Left lung (tissue), 10 donors: ENCODE results near the gene PRAF2. TPM values are rescaled to one million over a fixed set of nuclear protein-coding genes. Genes with fewer than 3 reads are reported as not detected.

Experiments used
- ATAC-seq: fragments of 200-7000 bp; cut with Tn5 transposase; one replicate; pipeline ENCODE4 v1.9.1; 2020; ENCODE audit warnings: moderate library complexity
- DNase-seq, 4 donors: peaks; one replicate each; pipeline ENCODE4 v3.0.0-alpha.2; 2013 to 2020
- H3K27ac ChIP-seq, 2 donors: fragments of 200-600 bp; sonication (generic) in 1 of 2; one replicate each; pipeline versions ENCODE4 v1.5.0 to v1.8.0; 2020 to 2021
- H3K27me3 ChIP-seq, 2 donors: fragments of 200-600 bp; sonication (generic) in 1 of 2; one replicate each; pipeline versions ENCODE4 v1.5.0 to v1.8.0; 2020 to 2021
- H3K36me3 ChIP-seq, 2 donors: fragments of 200-600 bp; sonication (generic) in 1 of 2; one replicate each; pipeline versions ENCODE4 v1.5.0 to v1.8.0; 2020 to 2021
- H3K4me1 ChIP-seq, 2 donors: fragments of 200-600 bp; one replicate each; pipeline ENCODE4 v1.8.0; 2021
- H3K4me3 ChIP-seq, 2 donors: fragments of 200-600 bp; sonication (generic) in 1 of 2; one replicate each; pipeline versions ENCODE4 v1.5.0 to v1.8.0; 2020 to 2021; ENCODE audit warnings: mild to moderate bottlenecking in 1 of 2
- H3K9me3 ChIP-seq, 2 donors: fragments of 200-600 bp; sonication (generic) in 1 of 2; one replicate each; pipeline versions ENCODE4 v1.5.0 to v1.8.0; 2020 to 2021
- intact Hi-C, 2 donors: fragments of 100-400 bp; cut with DNase I; formaldehyde crosslinking; loops; one replicate each; pipeline versions ENCODE4 v1.11.2 to v1.14.2; 2022
- polyA plus RNA-seq, 6 donors: library from polyadenylated mRNA; unstranded; fragments of 120-200 nt; gene quantifications; one replicate each; pipeline ENCODE4 v1.2.1, GENCODE V29; 2013; ENCODE audit not compliant: insufficient read length in 6 of 6
- total RNA-seq, 2 donors: library from RNA; stranded (reverse); fragmentation: NEBNext Ultra II Directional; extraction: Animal tissue kit (Norgen Biotek cat#: 25700); gene quantifications; one replicate each; pipeline ENCODE4 v1.2.1, GENCODE V29; 2021
- TF ChIP-seq, protein P1 (sequence below), 2 donors: fragments of 200-600 bp; sonication (generic) in 1 of 2; IDR thresholded peaks; one replicate each; pipeline versions ENCODE4 v1.5.0 to v1.8.0; 2021; ENCODE audit warnings: antibody characterized with exemption in 2 of 2
- donor health status: DM: no; HTN: yes; CAD: no.
- donor health status: DM: no; HTN: no; CAD: no.

Gene PRAF2
- total and polyA plus RNA-seq, 8 donors: 26.6 to 40.0 (median 33.8) TPM

DNA sequence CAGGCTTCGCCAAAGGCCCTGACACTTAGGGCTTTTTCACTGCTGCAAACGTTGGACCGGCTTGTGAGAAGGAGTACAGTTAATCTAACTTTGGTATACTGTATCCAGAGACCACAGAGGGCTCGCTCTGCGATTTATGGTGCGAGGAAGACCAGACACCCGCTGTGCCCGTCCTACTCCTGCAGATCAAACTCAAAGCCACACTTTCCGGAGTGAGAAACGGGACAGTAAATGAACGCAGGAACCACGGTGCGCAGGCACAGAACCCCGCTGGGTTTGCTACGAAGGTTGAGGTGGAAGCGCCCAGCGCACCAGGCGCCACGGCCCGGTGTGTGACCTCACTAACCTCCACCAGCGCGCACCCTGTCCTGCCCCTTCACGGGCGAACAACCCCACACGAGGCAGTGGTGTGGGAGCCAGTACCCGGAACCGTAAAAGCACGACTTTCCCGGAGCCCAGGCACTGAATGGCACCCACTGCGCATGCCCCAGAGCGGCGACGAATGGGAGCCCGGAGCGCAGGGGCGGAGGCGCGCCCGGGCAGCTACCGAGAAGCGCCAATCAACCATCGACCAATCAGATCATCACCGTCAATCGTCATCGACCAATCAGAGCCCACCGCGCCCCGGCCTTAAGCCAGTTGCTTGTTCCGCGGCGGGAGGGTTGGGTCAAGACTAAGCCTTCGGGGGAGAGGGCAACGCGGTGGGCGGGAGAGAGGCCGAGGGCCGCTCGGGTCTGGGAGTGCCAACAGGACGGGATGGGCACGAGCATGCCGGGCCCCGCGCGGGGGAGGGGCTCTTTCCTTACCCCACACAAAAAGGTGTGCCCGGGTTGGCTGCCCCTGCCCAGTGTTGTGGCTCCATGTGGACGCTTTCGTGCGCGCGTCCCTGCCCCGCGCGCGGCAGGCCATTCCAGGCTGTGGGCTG, 27.2 kb upstream of the PRAF2 start:
- peak overlapping the region; percentile 33 to 54 for H3K4me3 ChIP-seq
- intact Hi-C loops: no loop called here
- TF ChIP-seq, protein P1, sequence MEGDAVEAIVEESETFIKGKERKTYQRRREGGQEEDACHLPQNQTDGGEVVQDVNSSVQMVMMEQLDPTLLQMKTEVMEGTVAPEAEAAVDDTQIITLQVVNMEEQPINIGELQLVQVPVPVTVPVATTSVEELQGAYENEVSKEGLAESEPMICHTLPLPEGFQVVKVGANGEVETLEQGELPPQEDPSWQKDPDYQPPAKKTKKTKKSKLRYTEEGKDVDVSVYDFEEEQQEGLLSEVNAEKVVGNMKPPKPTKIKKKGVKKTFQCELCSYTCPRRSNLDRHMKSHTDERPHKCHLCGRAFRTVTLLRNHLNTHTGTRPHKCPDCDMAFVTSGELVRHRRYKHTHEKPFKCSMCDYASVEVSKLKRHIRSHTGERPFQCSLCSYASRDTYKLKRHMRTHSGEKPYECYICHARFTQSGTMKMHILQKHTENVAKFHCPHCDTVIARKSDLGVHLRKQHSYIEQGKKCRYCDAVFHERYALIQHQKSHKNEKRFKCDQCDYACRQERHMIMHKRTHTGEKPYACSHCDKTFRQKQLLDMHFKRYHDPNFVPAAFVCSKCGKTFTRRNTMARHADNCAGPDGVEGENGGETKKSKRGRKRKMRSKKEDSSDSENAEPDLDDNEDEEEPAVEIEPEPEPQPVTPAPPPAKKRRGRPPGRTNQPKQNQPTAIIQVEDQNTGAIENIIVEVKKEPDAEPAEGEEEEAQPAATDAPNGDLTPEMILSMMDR (IDR thresholded peaks at IDR 0.05): no peak
- ATAC-seq (peak; percentile 97), DNase-seq (peak; percentile 82 to 93 (median 90))
- H3K27me3 ChIP-seq: no peaks in the 10 kb centered on the region
- H3K9me3 ChIP-seq: no peaks in the 10 kb centered on the region
- H3K36me3 ChIP-seq: no peaks in the 10 kb centered on the region
- peak overlapping the region; percentile 65 to 82 for H3K27ac ChIP-seq
- H3K4me1 ChIP-seq: peaks cover 0 to 6% of the 10 kb centered on the region in 2 donors

DNA sequence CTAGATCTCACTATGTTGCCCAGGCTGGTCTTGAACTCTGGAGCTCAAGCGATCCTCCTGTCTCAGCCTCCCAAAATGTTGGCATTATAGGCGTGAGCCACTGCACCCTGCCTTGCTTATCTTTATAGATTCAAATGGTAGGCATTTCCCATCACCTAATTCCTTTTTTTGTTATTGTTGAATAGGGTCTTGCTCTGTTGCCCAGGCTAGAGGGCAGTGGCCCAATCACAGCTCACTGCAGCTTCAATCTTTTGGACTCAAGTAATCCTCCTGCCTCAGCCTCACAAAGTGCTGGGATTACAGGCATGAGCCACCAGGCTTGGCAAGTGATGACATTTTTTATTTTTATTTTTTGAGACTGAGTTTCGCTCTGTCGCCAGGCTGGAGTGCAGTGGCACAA, 22.6 kb upstream of the PRAF2 start:
- Histone ChIP-seq H3K9me3 (no peaks in the 10 kb centered on the region), H3K4me1 (peaks cover 0 to 2% of the 10 kb centered on the region in 2 donors), H3K27ac (no peak overlapping the region), H3K36me3 (no peaks in the 10 kb centered on the region), H3K27me3 (no peaks in the 10 kb centered on the region), H3K4me3 (no peak overlapping the region)
- ATAC-seq (no peak), DNase-seq (no peak)
- intact Hi-C loops: no loop called here
- TF ChIP-seq, protein P1 (IDR thresholded peaks at IDR 0.05): no peak

GRCh38 chrX:49089553-49089952, 15.8 kb upstream of the PRAF2 start:
- Histone ChIP-seq H3K9me3 (no peaks in the 10 kb centered on the region), H3K27ac (no peak overlapping the region), H3K4me1 (no peaks in the 10 kb centered on the region), H3K4me3 (no peak overlapping the region), H3K27me3 (no peaks in the 10 kb centered on the region), H3K36me3 (no peaks in the 10 kb centered on the region)
- ATAC-seq (no peak), DNase-seq (no peak)
- intact Hi-C loops: no loop called here
- TF ChIP-seq, protein P1 (IDR thresholded peaks at IDR 0.05): no peak

GRCh38 chrX:49082271-49082871, 8.6 kb upstream of the PRAF2 start:
- peaks cover 0 to 4% of the 10 kb centered on the region in 2 donors for H3K4me1 ChIP-seq
- intact Hi-C loops: no loop called here
- no peak for DNase-seq

More at GRCh38 chrX:49082271-49082871, 8.6 kb upstream of the PRAF2 start:
- no peaks in the 10 kb centered on the region for H3K27me3 ChIP-seq
- TF ChIP-seq, protein P1 (IDR thresholded peaks at IDR 0.05): no peak
- H3K36me3 ChIP-seq: peaks cover 0 to 5% of the 10 kb centered on the region in 2 donors
- ATAC-seq: no peak
- no peaks in the 10 kb centered on the region for H3K9me3 ChIP-seq
- no peak overlapping the region for H3K27ac ChIP-seq
- H3K4me3 ChIP-seq: no peak overlapping the region
